Left ventricle myocardium inferior (tissue), 1 donor: ENCODE results near the gene GOLGB1. TPM values are rescaled to one million over a fixed set of nuclear protein-coding genes. Genes with fewer than 3 reads are reported as not detected.

ENCODE experiments used
- DNase-seq: peaks from one replicate; pipeline ENCODE4 v3.0.0-alpha.2; 2020
- H3K27ac ChIP-seq: fragments of 200-600 bp; replicated peaks from 2 replicates; pipeline ENCODE4 v1.8.0; 2021
- H3K27me3 ChIP-seq: fragments of 200-600 bp; 2 replicates; pipeline ENCODE4 v1.8.0; 2021; ENCODE audit warnings: low read depth
- H3K36me3 ChIP-seq: fragments of 200-600 bp; 2 replicates; pipeline ENCODE4 v1.8.0; 2021
- H3K4me1 ChIP-seq: fragments of 200-600 bp; 2 replicates; pipeline ENCODE4 v1.8.0; 2021
- H3K4me3 ChIP-seq: fragments of 200-600 bp; 2 replicates; pipeline ENCODE4 v1.8.0; 2021; ENCODE audit warnings: mild to moderate bottlenecking, moderate library complexity
- H3K9me3 ChIP-seq: fragments of 200-600 bp; replicated peaks from 2 replicates; pipeline ENCODE4 v1.8.0; 2021
- CTCF ChIP-seq: fragments of 200-600 bp; IDR thresholded peaks from 2 replicates; pipeline ENCODE4 v1.8.0; 2021; ENCODE audit warnings: antibody characterized with exemption, mild to moderate bottlenecking, borderline replicate concordance
- intact Hi-C: fragments of 100-400 bp; cut with micrococcal nuclease; formaldehyde crosslinking; loops from one replicate; pipeline ENCODE4 v1.11.0; 2022
- total RNA-seq: library from RNA; stranded (reverse); fragmentation: NEBNext Ultra II Directional; extraction: Animal tissue kit (Norgen Biotek cat#: 25700); gene quantifications from one replicate; pipeline ENCODE4 v1.2.1, GENCODE V29; 2021
- donor health status: DM: no; HTN: yes; CAD: no; lungs with severe emphysema.

Gene GOLGB1
- total RNA-seq, 1 donor from 2014 or later, result 56.1 TPM

- Histone ChIP-seq H3K9me3 (peaks cover 16% of the 10 kb centered on the region), H3K4me3 (no peak overlapping the region), H3K36me3 (peaks cover 88% of the 10 kb centered on the region), H3K4me1 (no peaks in the 10 kb centered on the region), H3K27ac (no peak overlapping the region), H3K27me3 (no peaks in the 10 kb centered on the region)
- intact Hi-C loops, result no loop called here
- no peak for DNase-seq
- no peak for TF ChIP-seq CTCF
Measured at GRCh38 chr3:121681792-121682191, 67.7 kb downstream of the GOLGB1 start.

GRCh38 chr3:121677141-121677540 lies 72.4 kb downstream of the GOLGB1 start:
- intact Hi-C loops, result no loop called here
- peaks cover 95% of the 10 kb centered on the region for H3K36me3 ChIP-seq
- TF ChIP-seq CTCF, result no peak
- no peaks in the 10 kb centered on the region for H3K27me3 ChIP-seq
- no peaks in the 10 kb centered on the region for H3K9me3 ChIP-seq
- DNase-seq, result no peak
- H3K27ac ChIP-seq, result no peak overlapping the region
- no peaks in the 10 kb centered on the region for H3K4me1 ChIP-seq
- H3K4me3 ChIP-seq, result no peak overlapping the region

GRCh38 chr3:121670676-121671075 lies 78.9 kb downstream of the GOLGB1 start:
- peak overlapping the region; percentile 31 for H3K27ac ChIP-seq
- no peak for TF ChIP-seq CTCF
- peaks cover 90% of the 10 kb centered on the region for H3K36me3 ChIP-seq

DNA sequence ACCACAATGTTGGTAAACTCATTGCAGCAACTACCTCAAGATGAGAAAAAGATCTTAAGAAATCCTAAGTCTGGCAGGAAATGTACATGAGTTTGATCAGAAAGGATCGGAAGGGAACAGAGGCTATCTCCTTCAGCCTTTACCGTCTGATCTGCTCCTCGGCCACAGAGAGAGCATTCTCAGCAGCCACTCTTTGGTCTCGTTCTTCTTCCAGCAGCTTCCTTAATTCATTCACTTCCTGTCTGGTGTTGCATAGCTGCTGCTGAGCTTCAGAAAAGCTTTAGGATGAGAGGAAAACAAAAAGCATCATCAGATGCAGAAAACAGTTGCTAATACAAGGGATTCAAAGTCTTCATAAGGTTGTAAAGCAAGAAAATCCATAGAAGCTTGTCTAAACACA lies 82.2 kb downstream of the GOLGB1 start:
- Histone ChIP-seq H3K27ac (peak overlapping the region; percentile 17), H3K9me3 (no peaks in the 10 kb centered on the region), H3K36me3 (peaks cover 84% of the 10 kb centered on the region), H3K27me3 (no peaks in the 10 kb centered on the region), H3K4me3 (no peak overlapping the region), H3K4me1 (peaks cover 16% of the 10 kb centered on the region)
- no peak for TF ChIP-seq CTCF
- intact Hi-C loops, result no loop called here
- no peak for DNase-seq

More at GRCh38 chr3:121670676-121671075, 78.9 kb downstream of the GOLGB1 start:
- intact Hi-C loops, result no loop called here
- H3K4me3 ChIP-seq, result no peak overlapping the region
- H3K27me3 ChIP-seq, result no peaks in the 10 kb centered on the region
- no peaks in the 10 kb centered on the region for H3K9me3 ChIP-seq
- H3K4me1 ChIP-seq, result no peaks in the 10 kb centered on the region
- no peak for DNase-seq

- no peak for TF ChIP-seq CTCF
- Histone ChIP-seq H3K27ac (no peak overlapping the region), H3K4me1 (peaks cover 20% of the 10 kb centered on the region), H3K27me3 (no peaks in the 10 kb centered on the region), H3K36me3 (peaks cover 68% of the 10 kb centered on the region), H3K4me3 (no peak overlapping the region), H3K9me3 (no peaks in the 10 kb centered on the region)
- intact Hi-C loops, result no loop called here
- DNase-seq, result no peak
Measured at GRCh38 chr3:121665488-121665887, 84.1 kb downstream of the GOLGB1 start.
